ENCODE data around the gene KRTAP4-6.
"Not testable (repeated sequence)": the region's sequence is repeated elsewhere in the genome, so short reads cannot be mapped to it uniquely, and the experiment has no call there.

Gene KRTAP4-6

GRCh38 chr17:41140360-41141131 is at the start of gene KRTAP4-6:
Gene KRTAP4-6 (minus strand): TSS chr17:41140544. CDS start chr17:41140487, 57 bp downstream.
- Histone ChIP-seq H3K27ac (no peak within 1 kb of the TSS), H3K4me3 (IDR thresholded peaks at IDR 0.05; ENCODE audit: insufficient read depth, low read depth, low read length) (no peak within 1 kb of the TSS), H4K20me1 (ENCODE audit: insufficient read depth) (no peaks in the 10 kb centered on the region), H3K9ac (no peak within 1 kb of the TSS), H3K4me1 (ENCODE audit: low read depth, poor library complexity, severe bottlenecking) (no peaks in the 10 kb centered on the region), H3K36me3 (ENCODE audit: insufficient read depth) (no peaks in the 10 kb centered on the region), H2AFZ (ENCODE audit: low read depth) (no peak within 1 kb of the TSS), H3K4me2 (no peak within 1 kb of the TSS), H3K27me3 (ENCODE audit: insufficient read depth, low read depth) (no peaks in the 10 kb centered on the region), H3K79me2 (ENCODE audit: insufficient read depth, low read depth) (no peaks in the 10 kb centered on the region)
- no peak for TF ChIP-seq CTCF (conservative IDR thresholded peaks at IDR 0.05; ENCODE audit: low read depth, low read length)

GRCh38 chr17:41189837-41190318 is 49.5 kb upstream of the KRTAP4-6 start, which contains the start of gene KRTAP9-1:
Gene KRTAP9-1 (plus strand): TSS chr17:41189887. CDS start chr17:41189887, 0 bp downstream.
- H3K4me1 ChIP-seq (ENCODE audit: low read depth, poor library complexity, severe bottlenecking); H3K9ac ChIP-seq; H3K27ac ChIP-seq; H3K4me3 ChIP-seq (IDR thresholded peaks at IDR 0.05; ENCODE audit: insufficient read depth, low read depth, low read length); H3K36me3 ChIP-seq (ENCODE audit: insufficient read depth); H2AFZ ChIP-seq (ENCODE audit: low read depth); H4K20me1 ChIP-seq (ENCODE audit: insufficient read depth); H3K79me2 ChIP-seq (ENCODE audit: insufficient read depth, low read depth); H3K4me2 ChIP-seq; H3K27me3 ChIP-seq (ENCODE audit: insufficient read depth, low read depth): not testable (repeated sequence)

GRCh38 chr17:41186872-41187271 is 46.5 kb upstream of the KRTAP4-6 start:
- Histone ChIP-seq H3K4me1 (ENCODE audit: low read depth, poor library complexity, severe bottlenecking) (no peaks in the 10 kb centered on the region), H4K20me1 (ENCODE audit: insufficient read depth) (no peaks in the 10 kb centered on the region), H3K4me3 (IDR thresholded peaks at IDR 0.05; ENCODE audit: insufficient read depth, low read depth, low read length) (no peak overlapping the region), H2AFZ (ENCODE audit: low read depth) (no peak overlapping the region), H3K9ac (no peak overlapping the region), H3K4me2 (no peak overlapping the region), H3K27me3 (ENCODE audit: insufficient read depth, low read depth) (no peaks in the 10 kb centered on the region), H3K36me3 (ENCODE audit: insufficient read depth) (no peaks in the 10 kb centered on the region), H3K27ac (no peak overlapping the region), H3K79me2 (ENCODE audit: insufficient read depth, low read depth) (no peaks in the 10 kb centered on the region)
- TF ChIP-seq CTCF (conservative IDR thresholded peaks at IDR 0.05; ENCODE audit: low read depth, low read length): no peak

- no peaks in the 10 kb centered on the region for H3K27me3 ChIP-seq (ENCODE audit: insufficient read depth, low read depth)
- H3K4me2 ChIP-seq: no peak overlapping the region
- H3K27ac ChIP-seq: no peak overlapping the region
- no peak for TF ChIP-seq CTCF (conservative IDR thresholded peaks at IDR 0.05; ENCODE audit: low read depth, low read length)
- H3K4me3 ChIP-seq (IDR thresholded peaks at IDR 0.05; ENCODE audit: insufficient read depth, low read depth, low read length): no peak overlapping the region
- H3K36me3 ChIP-seq (ENCODE audit: insufficient read depth): no peaks in the 10 kb centered on the region
- H4K20me1 ChIP-seq (ENCODE audit: insufficient read depth): no peaks in the 10 kb centered on the region
- no peaks in the 10 kb centered on the region for H3K79me2 ChIP-seq (ENCODE audit: insufficient read depth, low read depth)
- H2AFZ ChIP-seq (ENCODE audit: low read depth): no peak overlapping the region
- H3K9ac ChIP-seq: no peak overlapping the region
- H3K4me1 ChIP-seq (ENCODE audit: low read depth, poor library complexity, severe bottlenecking): no peaks in the 10 kb centered on the region
Observed at GRCh38 chr17:41185001-41185400, 44.7 kb upstream of the KRTAP4-6 start.

GRCh38 chr17:41184480-41184961 is 44.2 kb upstream of the KRTAP4-6 start, which contains the start of gene KRTAP4-1:
Gene KRTAP4-1 (minus strand): TSS chr17:41184911. CDS start chr17:41184854, 57 bp downstream.
- TF ChIP-seq CTCF (conservative IDR thresholded peaks at IDR 0.05; ENCODE audit: low read depth, low read length): no peak
- Histone ChIP-seq H2AFZ (ENCODE audit: low read depth) (no peak within 1 kb of the TSS), H3K27me3 (ENCODE audit: insufficient read depth, low read depth) (no peaks in the 10 kb centered on the region), H3K4me1 (ENCODE audit: low read depth, poor library complexity, severe bottlenecking) (no peaks in the 10 kb centered on the region), H3K9ac (no peak within 1 kb of the TSS), H3K27ac (no peak within 1 kb of the TSS), H3K4me3 (IDR thresholded peaks at IDR 0.05; ENCODE audit: insufficient read depth, low read depth, low read length) (no peak within 1 kb of the TSS), H3K4me2 (no peak within 1 kb of the TSS), H4K20me1 (ENCODE audit: insufficient read depth) (no peaks in the 10 kb centered on the region), H3K79me2 (ENCODE audit: insufficient read depth, low read depth) (no peaks in the 10 kb centered on the region), H3K36me3 (ENCODE audit: insufficient read depth) (no peaks in the 10 kb centered on the region)

Data from KMS-11 (cell line).